Dermis microvascular lymphatic vessel endothelial cell (primary cell): ENCODE results near the gene C16orf89. TPM values are rescaled to one million over a fixed set of nuclear protein-coding genes. Genes with fewer than 3 reads are reported as not detected.

Source experiments
- DNase-seq, 2 donors: peaks; one replicate each; pipeline versions ENCODE4 v3.0.0 to v3.0.0-alpha.2; 2010; ENCODE audit warnings: low read depth in 2 of 2
- total RNA-seq: library from RNA; depleted of rRNA; stranded (reverse); fragments of >200 nt; gene quantifications from 2 replicates; pipeline ENCODE4 v1.2.1, GENCODE V29; 2014

C16orf89 gene
- total RNA-seq, 1 donor from 2014 or later, result not detected

DNA sequence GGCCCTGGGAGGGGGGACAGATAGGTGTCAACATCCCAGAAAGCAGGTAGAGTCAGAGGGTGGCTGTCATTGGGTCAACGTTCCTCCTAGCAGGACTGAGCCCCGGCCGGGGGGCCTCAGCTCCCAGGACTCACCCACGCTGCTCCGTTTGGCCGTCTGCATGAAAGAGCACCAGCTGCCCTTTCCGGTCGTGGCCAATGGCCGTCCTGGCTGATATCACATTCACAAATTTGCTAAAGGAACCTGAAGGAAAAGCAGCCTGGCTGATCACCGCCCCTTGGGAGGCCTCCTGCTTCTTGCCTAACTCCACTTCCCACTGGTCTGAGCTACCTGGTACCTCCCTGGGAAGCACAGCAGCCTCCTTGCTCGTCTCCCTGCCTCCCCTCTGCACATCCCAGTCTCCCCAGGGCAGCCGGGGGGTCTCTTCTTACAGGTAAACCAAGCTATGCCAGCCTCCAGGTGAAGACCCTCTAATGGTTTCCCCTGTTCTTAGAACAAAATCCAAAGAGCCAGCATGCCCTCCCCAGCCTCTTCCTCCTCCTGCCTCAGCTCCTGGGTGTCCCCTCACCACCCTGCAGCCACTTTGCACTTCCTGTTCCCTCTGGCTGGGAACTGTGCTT is 35.4 kb downstream of the C16orf89 start:
- no peak for DNase-seq

DNA sequence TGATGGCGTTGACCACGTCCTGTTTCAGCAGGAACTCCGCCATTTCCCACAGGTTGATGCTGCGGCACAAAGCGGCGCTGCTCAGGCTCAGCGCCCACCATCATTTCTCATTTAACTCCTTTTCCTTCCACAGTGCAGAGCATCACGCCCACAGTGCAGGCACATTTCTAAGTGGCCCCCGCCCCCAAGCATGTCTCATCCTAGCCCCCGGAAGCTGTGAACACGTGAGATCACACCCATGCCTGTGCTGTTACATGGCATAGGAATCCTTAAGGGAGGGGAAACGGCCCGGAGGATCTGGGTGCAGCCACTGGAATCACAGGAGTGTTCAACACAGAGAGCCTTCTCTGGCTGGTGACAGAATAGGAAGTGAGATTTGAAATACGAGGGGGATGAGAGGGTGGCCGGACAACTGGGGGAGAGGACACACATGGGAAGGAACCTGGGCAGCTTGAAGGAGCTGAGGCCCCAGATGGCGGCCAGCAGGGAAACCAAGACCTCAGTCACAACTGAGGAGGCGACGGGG is 36.7 kb downstream of the C16orf89 start:
- DNase-seq, result no peak

DNA sequence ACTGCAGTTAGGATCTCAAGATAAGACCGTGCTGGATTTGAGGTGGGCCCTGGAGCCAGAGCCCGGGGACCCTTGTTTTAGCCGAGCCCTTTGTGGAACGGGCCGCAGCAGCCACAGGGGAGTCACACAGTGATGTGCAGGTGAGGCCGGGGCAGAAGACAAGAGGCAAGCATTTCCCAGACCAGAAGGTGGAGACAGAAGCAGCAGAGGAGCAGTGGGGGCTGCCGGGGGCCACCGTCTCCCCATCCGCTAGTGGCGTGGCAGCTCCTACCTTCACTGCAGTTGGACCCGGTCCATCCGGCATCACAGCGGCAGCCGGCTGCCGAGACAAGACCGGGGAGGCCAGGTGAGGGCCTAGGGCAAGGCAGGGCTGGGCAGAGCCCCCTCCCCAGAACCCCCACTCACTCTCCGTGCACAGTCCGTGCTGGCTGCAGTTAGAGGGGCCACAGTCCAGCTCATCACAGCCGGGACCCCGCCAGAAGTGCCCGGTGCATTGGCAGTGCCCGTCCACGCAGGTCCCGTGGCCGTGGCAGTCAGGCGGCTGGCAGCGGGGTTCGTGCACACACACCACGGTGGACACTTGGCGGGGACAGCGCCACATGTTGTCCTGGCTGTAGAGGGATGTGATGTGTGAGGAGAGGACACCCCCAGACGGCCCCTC is 38.1 kb downstream of the C16orf89 start:
- DNase-seq, result no peak

DNA sequence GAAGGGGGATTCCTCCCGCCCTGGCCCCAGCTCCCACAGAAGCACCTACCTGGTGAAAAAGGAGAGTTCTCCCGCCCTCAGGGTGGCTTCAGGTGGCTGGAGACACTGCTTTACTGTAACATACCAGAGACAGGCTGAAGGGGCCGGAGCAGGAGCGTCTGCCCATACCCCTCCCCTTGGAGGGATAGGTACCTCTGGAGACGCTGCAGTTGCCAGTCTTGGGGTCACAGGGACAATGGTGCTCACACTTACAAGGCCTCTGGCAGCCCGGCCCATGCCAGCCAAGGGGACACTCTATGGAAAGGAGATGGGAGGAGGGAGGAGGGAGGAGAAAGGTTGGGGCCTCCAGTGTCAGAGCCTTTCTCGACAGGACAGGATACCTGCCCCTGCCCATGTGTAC is 38.7 kb downstream of the C16orf89 start:
- DNase-seq, result no peak

DNA sequence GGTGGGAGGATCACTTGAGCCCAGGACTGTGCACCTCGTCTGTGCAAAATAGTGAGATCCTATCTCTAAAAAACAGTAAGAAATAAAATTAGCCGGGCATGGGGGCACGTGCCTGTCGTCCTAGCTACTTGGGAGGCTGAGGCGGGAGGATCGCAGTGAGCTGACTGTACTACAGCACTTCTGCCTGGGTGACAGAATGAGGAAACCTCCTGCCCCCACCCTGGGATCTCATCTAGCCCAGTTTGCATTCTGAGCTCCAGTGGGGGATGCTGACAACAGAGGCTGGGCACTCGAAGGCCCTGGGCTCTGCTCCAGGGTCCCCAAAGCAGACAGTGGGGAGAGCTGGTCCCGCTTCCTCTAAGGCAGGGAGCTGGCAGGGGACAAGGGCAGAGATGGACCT is 39.1 kb downstream of the C16orf89 start:
- DNase-seq, result no peak

DNA sequence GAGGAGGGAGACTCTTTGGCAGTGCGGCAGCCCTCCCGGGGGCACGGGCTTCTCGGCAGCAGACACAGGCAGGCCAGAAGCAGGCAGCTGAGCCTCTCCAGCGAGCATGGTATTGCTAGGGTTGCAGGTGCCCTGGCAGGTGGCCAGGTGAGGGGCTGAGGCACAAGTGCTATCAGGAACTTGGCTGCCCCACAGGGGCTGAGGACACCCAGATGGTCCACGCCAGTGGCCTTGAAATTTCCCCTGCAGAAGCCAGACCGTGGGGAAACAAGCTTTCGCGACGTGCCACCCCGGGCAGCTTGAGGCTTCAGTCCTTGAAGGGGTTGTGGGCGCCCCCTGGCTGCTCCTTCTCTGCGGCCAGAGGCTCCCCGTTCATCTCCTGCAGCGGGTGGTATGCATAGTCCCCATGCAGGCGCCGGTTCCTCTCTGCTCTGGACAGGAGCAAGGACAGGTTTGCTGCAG is 40.6 kb downstream of the C16orf89 start:
- DNase-seq, result peak in 1 of 2 donors; percentile 17

DNA sequence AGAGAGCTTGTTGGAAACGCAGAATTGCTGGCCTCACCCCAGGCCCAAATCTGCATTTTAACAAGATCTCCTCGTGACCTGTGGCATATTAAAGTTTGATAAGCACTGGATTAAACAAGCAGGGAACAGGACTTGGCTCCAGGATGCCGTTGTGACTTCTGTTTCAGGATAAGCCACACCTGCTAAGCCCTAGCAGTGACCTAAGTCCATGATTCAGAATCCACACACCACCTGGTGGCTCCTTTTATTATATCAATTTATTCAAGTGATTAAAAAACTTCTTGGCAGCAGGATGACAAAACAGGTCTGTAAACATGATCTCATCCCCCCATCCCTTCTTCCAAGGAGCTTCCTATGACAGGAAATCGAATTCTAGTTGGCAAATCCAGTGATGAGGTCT is 41.1 kb downstream of the C16orf89 start:
- DNase-seq, result peak; percentile 9 to 47

DNA sequence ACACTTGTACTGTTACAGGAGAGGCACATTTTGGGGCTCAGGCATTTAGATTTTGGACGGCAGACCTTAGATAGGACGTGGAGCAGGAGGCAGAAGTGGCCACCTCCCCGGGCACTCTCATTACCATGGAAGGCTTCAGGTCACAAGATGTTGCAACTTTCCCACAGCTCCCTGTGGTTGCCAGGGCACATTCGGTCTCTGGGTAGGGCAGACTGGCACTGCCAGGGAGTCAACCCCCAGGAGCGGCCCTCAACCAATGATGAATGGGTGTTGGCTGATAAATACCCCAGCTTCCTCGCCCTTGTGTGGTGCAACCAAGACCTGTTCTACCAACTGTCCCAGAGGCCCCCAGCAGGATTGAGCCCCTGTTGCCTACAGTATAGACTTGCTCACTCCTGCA is 43.2 kb downstream of the C16orf89 start:
- no peak for DNase-seq

DNA sequence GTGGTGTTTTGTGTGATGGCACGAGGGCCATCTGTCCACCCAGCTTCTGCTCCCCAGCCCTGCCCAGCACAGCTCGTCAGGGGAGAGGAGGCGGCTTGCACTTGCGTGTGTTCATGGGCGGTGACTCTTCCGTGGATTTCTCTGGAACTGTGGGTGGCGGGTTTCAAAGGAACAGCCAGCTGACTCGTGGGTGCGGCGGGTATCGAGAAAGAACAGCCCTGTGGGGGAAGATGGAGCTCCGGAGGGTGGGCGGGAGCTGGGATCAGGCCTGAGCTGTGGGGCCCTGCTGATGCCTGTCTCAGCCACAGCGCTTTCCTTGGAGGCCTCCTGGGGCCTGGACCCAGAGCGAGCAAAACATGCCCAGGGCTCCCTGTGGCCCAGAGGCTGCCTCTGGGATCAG is 45.2 kb downstream of the C16orf89 start:
- DNase-seq, result no peak

DNA sequence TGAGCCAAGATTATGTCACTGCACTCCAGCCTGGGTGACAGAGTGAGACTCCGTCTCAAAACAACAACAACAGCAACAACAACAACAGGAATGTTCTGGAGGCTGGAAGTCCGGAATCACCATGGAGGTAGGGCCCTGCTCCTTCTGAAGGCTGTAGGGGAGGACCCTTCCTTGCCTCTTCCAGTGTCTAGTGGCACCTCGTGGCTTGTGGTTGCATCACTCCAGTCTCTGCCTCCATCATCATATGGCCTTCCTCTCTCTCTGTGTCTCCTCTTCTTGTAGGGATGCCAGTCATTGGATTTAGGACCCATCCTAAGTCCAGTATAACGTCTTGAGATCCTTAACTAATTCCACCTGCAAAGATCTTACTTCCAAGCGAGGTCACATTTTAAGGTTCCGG is 46.0 kb downstream of the C16orf89 start:
- no peak for DNase-seq

DNA sequence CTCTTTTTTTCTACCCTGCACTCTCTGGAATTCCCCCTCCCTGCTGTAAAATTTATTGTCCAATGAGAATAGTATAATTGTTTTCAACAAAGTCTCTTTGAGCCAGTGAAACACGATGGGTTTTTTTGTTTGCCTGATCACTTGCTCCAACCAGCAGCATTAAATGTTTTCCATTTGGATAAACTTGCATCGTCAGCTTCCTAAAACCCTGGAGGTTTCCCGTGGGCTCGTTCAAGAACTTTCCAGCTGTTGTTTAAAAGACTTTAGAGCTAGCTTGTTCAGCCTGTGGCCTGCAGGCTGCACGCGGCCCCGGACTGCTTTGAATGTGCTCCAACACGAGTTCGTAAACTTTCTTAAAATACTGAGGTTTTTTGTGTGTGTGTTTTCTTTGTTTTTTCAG is 47.0 kb downstream of the C16orf89 start:
- no peak for DNase-seq

DNA sequence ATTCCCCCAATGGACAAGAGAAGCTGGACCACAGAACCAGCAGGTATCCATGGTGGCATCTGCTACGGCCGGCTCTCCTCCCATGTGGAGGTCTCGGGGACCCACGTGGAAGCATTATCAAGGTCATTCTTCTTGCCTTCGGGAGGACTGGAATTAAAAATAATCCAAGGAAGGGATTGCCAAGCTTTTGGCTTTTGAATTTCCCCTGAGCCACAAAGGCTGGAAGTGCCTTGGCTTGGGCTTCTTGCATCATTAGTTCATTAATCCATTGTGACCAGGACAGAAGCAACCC is 48.1 kb downstream of the C16orf89 start:
- no peak for DNase-seq

DNA sequence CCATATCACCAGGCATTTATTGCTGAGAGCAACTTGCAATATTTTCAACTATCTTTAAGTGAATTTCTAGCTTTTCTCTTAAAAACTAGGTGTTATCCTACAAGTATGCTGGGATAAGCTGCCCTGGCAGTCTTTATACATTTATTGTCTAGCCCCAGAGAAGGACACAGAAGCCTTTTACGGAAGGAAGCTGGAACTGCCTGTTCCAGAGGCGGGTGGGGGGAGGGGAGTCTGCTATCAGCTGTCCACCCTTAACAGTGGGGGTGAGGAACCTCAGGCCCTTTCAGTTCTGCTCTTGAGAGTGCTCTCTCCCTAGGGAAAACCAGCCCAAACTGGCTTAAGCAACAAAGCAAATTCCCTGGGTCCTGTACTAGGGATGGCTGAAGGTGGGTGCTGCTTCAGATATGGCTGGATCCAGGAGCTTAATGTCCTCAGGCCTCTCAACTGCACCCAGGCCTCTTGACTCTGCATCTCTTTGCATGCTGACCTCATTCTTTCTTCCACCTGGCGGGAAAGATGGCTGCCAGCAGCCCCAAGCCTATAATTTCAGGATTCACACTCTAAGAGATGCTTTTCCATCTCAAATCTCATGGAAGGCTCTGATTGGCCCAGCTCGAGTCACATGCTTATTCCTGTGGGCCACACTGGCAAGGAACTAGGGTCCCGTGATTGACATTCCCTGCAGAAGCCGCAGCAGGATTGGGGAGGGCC is 48.6 kb downstream of the C16orf89 start:
- DNase-seq, result no peak

DNA sequence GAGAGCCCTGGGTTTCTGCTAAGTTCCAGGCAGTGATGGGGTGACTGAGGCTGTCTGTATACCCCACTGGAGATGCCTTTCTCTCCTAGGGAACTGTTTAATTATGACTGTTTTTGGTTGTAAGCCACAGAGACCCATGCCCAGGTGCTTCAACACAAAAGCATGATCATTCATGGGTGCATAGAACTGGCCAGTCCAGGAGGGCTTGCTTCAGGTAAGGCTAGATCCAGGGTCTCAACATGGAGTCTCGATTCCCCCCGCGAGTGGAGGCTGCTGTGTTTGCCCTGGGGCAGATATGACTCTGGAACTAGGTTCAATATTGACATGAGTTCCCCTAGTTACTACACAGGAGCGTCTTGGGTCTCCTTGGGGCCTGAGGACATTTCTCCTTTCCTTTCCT is 49.9 kb downstream of the C16orf89 start:
- no peak for DNase-seq

DNA sequence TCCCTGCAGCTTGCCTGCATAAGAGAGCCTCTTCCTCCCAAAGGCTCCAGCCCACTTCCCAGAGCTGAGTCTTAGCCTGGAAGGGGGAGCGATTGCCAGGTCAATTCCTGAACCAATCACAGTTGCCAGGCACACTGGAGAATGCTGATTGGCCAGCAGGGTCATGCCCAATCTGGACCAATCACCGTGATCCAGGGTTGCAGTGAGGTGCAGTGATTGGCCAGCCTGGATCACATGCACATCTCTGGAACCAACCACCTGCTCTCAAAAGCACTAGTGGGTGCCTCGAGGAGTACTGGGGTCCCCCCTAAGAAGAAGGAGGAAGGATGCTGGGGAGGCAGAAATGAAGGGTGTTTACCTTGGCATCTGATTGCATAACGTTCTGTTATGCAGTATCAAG is 50.4 kb downstream of the C16orf89 start:
- DNase-seq, result no peak

DNA sequence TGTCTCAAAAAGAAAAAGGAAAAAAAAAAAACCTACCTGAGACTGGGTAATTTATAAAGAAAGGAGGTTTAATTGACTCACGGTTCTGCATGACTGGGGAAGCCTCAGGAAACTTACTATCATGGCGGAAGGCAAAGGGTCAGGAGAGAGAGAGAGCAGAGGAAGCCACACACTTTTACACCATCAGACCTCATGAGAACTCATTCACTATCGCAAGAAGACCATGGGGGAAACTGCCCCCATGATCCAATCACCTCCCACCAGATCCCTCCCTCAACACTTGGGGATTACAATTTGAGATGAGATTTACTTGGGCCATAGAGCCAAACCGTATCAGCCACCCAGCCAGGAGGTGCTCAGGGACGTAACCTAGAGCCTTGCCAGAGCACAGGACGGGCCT is 52.9 kb downstream of the C16orf89 start:
- DNase-seq, result no peak

DNA sequence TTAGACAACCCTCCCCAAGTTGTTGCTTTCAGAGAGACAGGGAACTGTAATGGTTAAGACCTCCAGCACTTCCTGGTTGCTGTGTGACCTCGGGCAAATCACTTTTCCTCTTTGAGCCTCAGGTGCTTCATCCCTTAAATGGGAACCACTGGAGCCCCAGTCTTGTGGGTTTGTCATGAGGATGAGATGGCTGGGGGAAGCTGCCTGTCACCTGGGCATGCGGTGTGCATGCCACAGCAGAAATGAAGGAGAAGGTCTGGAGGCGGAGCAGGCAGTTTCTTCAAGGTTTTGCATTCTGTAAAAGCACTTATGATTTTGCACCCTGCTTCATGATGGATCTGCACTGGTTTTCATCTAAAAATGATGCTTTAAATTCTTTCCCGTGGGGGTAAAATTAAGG is 54.1 kb downstream of the C16orf89 start:
- no peak for DNase-seq

DNA sequence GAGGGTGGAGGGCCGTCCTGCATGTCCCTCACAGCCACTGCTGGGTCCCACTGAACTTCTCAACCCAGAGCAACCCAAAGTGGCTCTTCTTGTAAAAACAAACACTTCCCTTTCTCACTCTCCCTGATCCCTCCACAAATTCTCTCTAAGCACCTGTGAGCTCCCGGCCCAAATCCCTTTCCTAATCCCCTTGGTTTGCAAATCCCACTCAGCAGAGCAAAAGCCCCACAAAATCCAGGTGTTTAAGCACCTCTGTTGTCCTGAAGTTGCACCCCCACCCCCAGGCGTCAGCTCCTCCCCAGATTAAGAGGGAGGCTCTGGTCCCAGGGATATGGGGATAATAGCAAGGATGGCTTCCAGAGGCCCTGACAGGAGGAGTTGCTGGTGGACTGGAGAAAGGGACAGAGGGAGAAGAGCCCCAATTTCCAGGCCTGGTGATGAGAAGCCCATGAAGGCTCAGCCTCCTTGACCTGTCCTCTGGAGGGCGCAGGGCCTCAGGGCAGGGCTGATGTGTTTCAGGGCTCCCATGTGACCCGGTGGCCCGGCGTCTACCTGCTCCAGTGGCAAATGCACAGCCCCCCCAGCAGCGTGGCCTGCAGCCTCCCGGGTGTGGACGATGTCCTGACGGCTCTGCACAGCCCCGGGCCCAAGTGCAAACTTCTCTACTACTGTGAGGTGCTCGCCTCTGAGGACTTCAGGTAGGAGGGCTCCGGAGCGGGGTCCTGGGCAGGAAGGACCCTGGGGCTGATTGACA is 55.0 kb downstream of the C16orf89 start:
- DNase-seq, result no peak

DNA sequence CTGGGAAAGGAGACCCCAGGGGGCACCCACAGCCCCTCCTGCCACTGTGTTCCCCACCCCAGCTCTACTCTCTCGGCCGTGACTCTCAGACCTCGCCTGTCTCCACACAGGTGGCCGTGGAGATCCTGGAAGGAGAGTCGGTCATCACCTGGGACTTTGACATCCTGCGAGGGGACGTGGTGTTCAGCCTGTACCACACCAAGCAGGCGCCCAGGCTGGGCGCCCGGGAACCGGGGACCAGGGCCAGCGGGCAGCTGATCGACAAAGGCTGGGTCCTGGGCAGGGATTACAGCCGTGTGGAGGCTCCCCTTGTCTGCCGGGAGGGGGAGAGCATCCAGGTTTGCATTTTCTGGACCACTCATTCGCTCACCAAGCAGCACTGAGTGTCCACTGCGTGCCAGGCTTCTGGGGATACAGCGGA is 57.4 kb downstream of the C16orf89 start:
- DNase-seq, result no peak

DNA sequence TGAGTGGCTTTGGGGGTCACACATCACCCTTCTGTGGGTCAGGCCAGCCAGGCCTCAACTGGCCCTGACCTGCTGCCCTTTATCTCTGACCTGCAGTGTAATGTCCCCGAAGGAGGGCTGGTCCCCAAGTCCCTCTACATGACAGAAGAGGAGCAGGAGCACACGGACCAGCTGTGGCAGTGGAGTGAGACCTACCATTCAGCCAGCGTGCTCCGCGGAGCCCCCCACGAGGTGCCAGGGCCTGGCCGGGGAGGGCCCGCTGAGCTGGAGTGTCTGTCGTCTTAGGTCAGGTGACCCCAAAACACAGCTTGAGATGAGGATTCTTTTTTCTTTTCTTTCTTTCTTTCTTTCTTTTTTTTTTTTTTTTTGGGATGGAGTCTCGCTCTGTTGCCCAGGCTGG is 58.5 kb downstream of the C16orf89 start:
- DNase-seq, result no peak

DNA sequence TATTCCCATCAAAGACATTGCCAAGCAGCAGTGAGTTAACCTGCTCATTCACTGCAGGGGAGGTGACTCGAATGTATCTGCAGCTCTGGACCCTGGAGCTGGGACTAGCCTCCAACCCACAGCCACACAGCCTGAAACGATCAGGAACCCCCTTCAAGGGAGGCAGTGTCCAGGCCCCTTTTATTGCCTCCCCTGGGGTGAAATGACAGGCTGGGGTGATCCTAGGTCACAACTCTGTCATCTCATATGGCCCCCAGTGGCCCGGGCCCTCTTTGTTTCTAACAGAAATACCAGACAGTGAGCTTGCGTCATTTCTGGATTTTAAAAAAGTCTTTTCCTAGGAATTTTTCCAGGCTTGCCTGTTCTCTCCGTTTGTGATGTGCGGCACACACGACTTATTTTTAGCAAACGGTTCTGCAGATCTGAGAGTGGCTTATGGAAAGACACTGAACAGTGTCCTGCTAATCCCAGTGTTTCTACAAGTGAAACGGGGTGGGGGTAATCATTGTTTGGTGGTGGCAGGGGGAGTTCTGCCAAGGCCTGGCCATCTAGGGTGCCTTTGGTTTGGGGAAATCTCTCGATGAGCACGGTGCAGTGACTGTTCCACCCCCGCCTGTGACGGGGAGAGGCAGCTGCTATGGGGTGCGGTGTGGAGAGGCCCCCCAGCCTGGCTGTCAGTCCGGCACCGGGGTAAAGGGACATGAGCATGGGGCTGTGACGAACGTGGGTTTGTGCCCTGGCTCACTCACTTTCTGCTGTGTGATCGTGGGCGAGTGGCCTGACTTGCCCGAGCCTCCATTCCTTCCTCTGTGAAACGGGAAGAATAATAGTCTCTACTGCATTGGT is 59.2 kb downstream of the C16orf89 start:
- DNase-seq, result no peak
